PC-3 (cell line): ENCODE results near the gene SV2C. TPM values are rescaled to one million over a fixed set of nuclear protein-coding genes. Genes with fewer than 3 reads are reported as not detected.

Source experiments
- ATAC-seq: fragments of 200-7000 bp; cut with Tn5 transposase; 2 replicates; pipeline ENCODE4 v1.9.1; 2020; ENCODE audit warnings: mild to moderate bottlenecking, moderate library complexity
- BruUV-seq: library from RNA; stranded (reverse); fragments of 400-500 nt; replicated peaks from 2 replicates; lab custom pipeline; 2021; lab: Mats Ljungman, UMichigan
- CTCF ChIA-PET: fragments of 300-600 bp; sonication (Branson Sonifier 250); formaldehyde crosslinking; loops from one replicate; lab custom pipeline; 2022; ENCODE audit warnings: antibody characterized with exemption; lab: Charles Lee
- POLR2A ChIA-PET: fragments of 300-600 bp; sonication (Branson Sonifier 250); formaldehyde crosslinking; loops from one replicate; lab custom pipeline; 2022; ENCODE audit warnings: antibody characterized with exemption; ENCODE audit not compliant: unreplicated experiment; lab: Charles Lee
- DNase-seq: peaks from one replicate; pipeline ENCODE4 v3.0.0-alpha.2; 2015
- H2AFZ ChIP-seq: fragments of 300-600 bp; sonication (generic); 2 replicates; pipeline ENCODE4 v1.6.0; 2016; ENCODE audit warnings: antibody characterized with exemption, low read length
- H3F3A ChIP-seq: fragments of 300-600 bp; sonication (generic); one replicate; pipeline ENCODE4 v1.6.0; 2017; ENCODE audit warnings: antibody characterized with exemption, low read length, control low read depth, mild to moderate bottlenecking; ENCODE audit not compliant: unreplicated experiment
- H3K27ac ChIP-seq: fragments of 300-600 bp; sonication (generic); 2 replicates; pipeline ENCODE4 v1.5.1; 2016; ENCODE audit warnings: mild to moderate bottlenecking, low read length
- H3K27me3 ChIP-seq: fragments of 300-600 bp; sonication (generic); 2 replicates; pipeline ENCODE4 v1.6.1; 2016; ENCODE audit warnings: low read length, mixed read lengths
- H3K36me3 ChIP-seq: fragments of 300-600 bp; sonication (generic); 2 replicates; pipeline ENCODE4 v1.6.1; 2016; ENCODE audit warnings: low read depth, mixed run types, low read length, mixed read lengths
- H3K4me1 ChIP-seq: fragments of 300-600 bp; sonication (generic); 2 replicates; pipeline ENCODE4 v1.5.1; 2016; ENCODE audit warnings: low read length; ENCODE audit not compliant: insufficient read depth
- H3K4me2 ChIP-seq: fragments of 300-600 bp; sonication (generic); 2 replicates; pipeline ENCODE4 v1.6.0; 2016; ENCODE audit warnings: low read length
- H3K4me3 ChIP-seq: fragments of 300-600 bp; sonication (generic); 2 replicates; pipeline ENCODE4 v1.5.1; 2016; ENCODE audit warnings: mild to moderate bottlenecking, low read length, mixed read lengths
- H3K79me2 ChIP-seq: fragments of 300-600 bp; sonication (generic); 2 replicates; pipeline ENCODE4 v1.6.1; 2017; ENCODE audit warnings: low read length, mixed read lengths
- H3K9ac ChIP-seq: fragments of 300-600 bp; sonication (generic); 2 replicates; pipeline ENCODE4 v1.6.0; 2016; ENCODE audit warnings: mild to moderate bottlenecking, low read length
- H3K9me2 ChIP-seq: fragments of 300-600 bp; sonication (generic); replicated peaks from 2 replicates; pipeline ENCODE4 v1.6.1; 2016; ENCODE audit warnings: mixed run types, low read length, mixed read lengths
- H3K9me3 ChIP-seq: fragments of 300-600 bp; sonication (generic); 2 replicates; pipeline ENCODE4 v1.6.1; 2016; ENCODE audit warnings: low read length, mixed read lengths
- H4K20me1 ChIP-seq: fragments of 300-600 bp; sonication (generic); 2 replicates; pipeline ENCODE4 v1.6.1; 2016; ENCODE audit warnings: low read length, mixed read lengths
- EZH2 ChIP-seq: fragments of 300-600 bp; sonication (generic); IDR thresholded peaks from one replicate; pipeline ENCODE4 v1.6.1; 2017; ENCODE audit warnings: antibody characterized with exemption, mild to moderate bottlenecking, low read length; ENCODE audit not compliant: unreplicated experiment
- EZH2phosphoT487 ChIP-seq: fragments of 300-600 bp; sonication (generic); IDR thresholded peaks from 2 replicates; pipeline ENCODE4 v1.6.1; 2018; ENCODE audit warnings: mild to moderate bottlenecking, antibody characterized with exemption, low read length, borderline replicate concordance
- intact Hi-C: fragments of 100-400 bp; cut with micrococcal nuclease; formaldehyde crosslinking; loops from 2 replicates; pipeline ENCODE4 v1.9.0; 2023
- total RNA-seq: library from RNA; depleted of rRNA; stranded (reverse); fragments of >200 nt; gene quantifications from 2 replicates; pipeline ENCODE4 v1.2.3, GENCODE V29; 2014
- TF ChIP-seq, protein P1 (sequence below): fragments of 300-600 bp; sonication (generic); conservative IDR thresholded peaks from 2 replicates; pipeline ENCODE4 v1.5.1; 2017; ENCODE audit warnings: antibody characterized with exemption, low read depth, mild to moderate bottlenecking, low read length

The SV2C gene
- total RNA-seq, 1 experiment from 2014 or later: not detected

GRCh38 chr5:76256116-76256889 lies 173.1 kb downstream of the SV2C start:
- no peaks in the 10 kb centered on the region for H3K9me2 ChIP-seq
- H3K27me3 ChIP-seq: no peaks in the 10 kb centered on the region
- no peaks in the 10 kb centered on the region for H3K4me1 ChIP-seq
- H3K36me3 ChIP-seq: no peaks in the 10 kb centered on the region
- H3K9ac ChIP-seq: no peak overlapping the region
- TF ChIP-seq EZH2: no peak
- TF ChIP-seq, protein P1, sequence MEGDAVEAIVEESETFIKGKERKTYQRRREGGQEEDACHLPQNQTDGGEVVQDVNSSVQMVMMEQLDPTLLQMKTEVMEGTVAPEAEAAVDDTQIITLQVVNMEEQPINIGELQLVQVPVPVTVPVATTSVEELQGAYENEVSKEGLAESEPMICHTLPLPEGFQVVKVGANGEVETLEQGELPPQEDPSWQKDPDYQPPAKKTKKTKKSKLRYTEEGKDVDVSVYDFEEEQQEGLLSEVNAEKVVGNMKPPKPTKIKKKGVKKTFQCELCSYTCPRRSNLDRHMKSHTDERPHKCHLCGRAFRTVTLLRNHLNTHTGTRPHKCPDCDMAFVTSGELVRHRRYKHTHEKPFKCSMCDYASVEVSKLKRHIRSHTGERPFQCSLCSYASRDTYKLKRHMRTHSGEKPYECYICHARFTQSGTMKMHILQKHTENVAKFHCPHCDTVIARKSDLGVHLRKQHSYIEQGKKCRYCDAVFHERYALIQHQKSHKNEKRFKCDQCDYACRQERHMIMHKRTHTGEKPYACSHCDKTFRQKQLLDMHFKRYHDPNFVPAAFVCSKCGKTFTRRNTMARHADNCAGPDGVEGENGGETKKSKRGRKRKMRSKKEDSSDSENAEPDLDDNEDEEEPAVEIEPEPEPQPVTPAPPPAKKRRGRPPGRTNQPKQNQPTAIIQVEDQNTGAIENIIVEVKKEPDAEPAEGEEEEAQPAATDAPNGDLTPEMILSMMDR: peak; percentile 65; the same call in 1 of the 2 replicates
- CTCF ChIA-PET: interaction anchor here (0.6 kb wide), 2 partner anchors 43 to 147 kb away, joined by 3 read pairs; no protein-coding TSS in a partner anchor
- POLR2A ChIA-PET: no interaction called here
- ATAC-seq: peak; percentile 84
- H3K79me2 ChIP-seq: no peaks in the 10 kb centered on the region
- peak; percentile 62 for DNase-seq
- H4K20me1 ChIP-seq: no peaks in the 10 kb centered on the region
- BruUV-seq: no TSS peak
- no peak overlapping the region for H2AFZ ChIP-seq
- peak overlapping the region; percentile 40; the same call in 1 of the 2 replicates for H3K4me2 ChIP-seq
- no peaks in the 10 kb centered on the region for H3F3A ChIP-seq
- H3K9me3 ChIP-seq: no peaks in the 10 kb centered on the region
- no peak overlapping the region for H3K4me3 ChIP-seq
- H3K27ac ChIP-seq: no peak overlapping the region
- intact Hi-C loops: loop anchor here (1.0 to 10.0 kb wide), 2 partner anchors 521 to 1582 kb away; no protein-coding TSS in a partner anchor

- Histone ChIP-seq H3K4me1 (no peaks in the 10 kb centered on the region), H2AFZ (no peak overlapping the region), H3F3A (no peaks in the 10 kb centered on the region), H3K9ac (no peak overlapping the region), H3K36me3 (no peaks in the 10 kb centered on the region), H3K79me2 (no peaks in the 10 kb centered on the region), H3K9me2 (no peaks in the 10 kb centered on the region), H3K4me3 (no peak overlapping the region), H3K9me3 (no peaks in the 10 kb centered on the region), H3K27me3 (no peaks in the 10 kb centered on the region), H3K27ac (no peak overlapping the region), H3K4me2 (no peak overlapping the region), H4K20me1 (no peaks in the 10 kb centered on the region)
- BruUV-seq: no TSS peak
- ChIA-PET CTCF (no interaction called here), POLR2A (no interaction called here)
- intact Hi-C loops: loop anchor here (10.0 kb wide), 1 partner anchor 1583 kb away; no protein-coding TSS in a partner anchor
- DNase-seq (no peak), ATAC-seq (no peak)
- no peak for TF ChIP-seq EZH2
- no peak for TF ChIP-seq EZH2phosphoT487
- TF ChIP-seq, protein P1: no peak
Observed at GRCh38 chr5:76257225-76257833, 174.1 kb downstream of the SV2C start.
